RWPE1 (cell line): Measurements from ENCODE around the gene KATNB1.
"Not testable (repeated sequence)": the region's sequence is repeated elsewhere in the genome, so short reads cannot be mapped to it uniquely, and the experiment has no call there.

Experiments used
- CTCF ChIA-PET: fragments of 350-600 bp; sonication (Branson Sonifier 250); formaldehyde crosslinking; extraction: SDS; loops from one replicate; lab custom pipeline; 2021; lab: Yijun Ruan, JAX
- POLR2A ChIA-PET: fragments of 400-600 bp; formaldehyde crosslinking; extraction: SDS; loops from one replicate; lab custom pipeline; 2020; ENCODE audit warnings: antibody characterized with exemption; ENCODE audit not compliant: low non-redundant PET; lab: Yijun Ruan, JAX
- DNase-seq: peaks from one replicate; pipeline ENCODE4 v3.0.0; 2012; ENCODE audit warnings: low spot score
- H3K27ac ChIP-seq: fragments of 450-650 bp; 2 replicates; pipeline ENCODE4 v1.5.1; 2017
- CTCF ChIP-seq: fragments of 450-650 bp; conservative IDR thresholded peaks from 2 replicates; pipeline ENCODE4 v1.5.1; 2017; ENCODE audit warnings: low read depth, mild to moderate bottlenecking

Gene KATNB1

GRCh38 chr16:57788951-57789350 lies 53.4 kb downstream of the KATNB1 start:
- peak overlapping the region; percentile 35 for H3K27ac ChIP-seq
- CTCF ChIA-PET: no interaction called here
- no peak for DNase-seq
- POLR2A ChIA-PET: interaction anchor here (0.6 kb wide), 1 partner anchor 108 kb away, joined by 3 read pairs; no protein-coding TSS in a partner anchor
- TF ChIP-seq CTCF: no peak

- ChIA-PET POLR2A (no interaction called here), CTCF (interaction anchor here (0.6 kb wide), 1 partner anchor 72 kb away, joined by 3 read pairs; no protein-coding TSS in a partner anchor)
- TF ChIP-seq CTCF: no peak
- peak overlapping the region; percentile 25 for H3K27ac ChIP-seq
- DNase-seq: no peak
Observed at GRCh38 chr16:57791195-57791892, 55.8 kb downstream of the KATNB1 start.

- no peak for DNase-seq
- no peak for TF ChIP-seq CTCF
- ChIA-PET POLR2A (no interaction called here), CTCF (interaction anchor here (0.6 to 0.7 kb wide), 2 partner anchors 22 to 219 kb away, joined by 3 read pairs; no protein-coding TSS in a partner anchor)
- H3K27ac ChIP-seq: no peak overlapping the region
Observed at GRCh38 chr16:57791893-57792461, 56.4 kb downstream of the KATNB1 start.

GRCh38 chr16:57794849-57795430 lies 59.4 kb downstream of the KATNB1 start:
- ChIA-PET CTCF (interaction anchor here (0.6 to 1.7 kb wide), 7 partner anchors 10 to 234 kb away, joined by 3 to 11 read pairs (median 3); no protein-coding TSS in a partner anchor), POLR2A (no interaction called here)
- H3K27ac ChIP-seq: peak overlapping the region; percentile 90
- no peak for DNase-seq
- no peak for TF ChIP-seq CTCF

GRCh38 chr16:57795431-57795878 lies 59.9 kb downstream of the KATNB1 start:
- peak; percentile 55 for DNase-seq
- peak; percentile 56 for TF ChIP-seq CTCF
- ChIA-PET CTCF (interaction anchor here (0.6 to 1.7 kb wide), 7 partner anchors 15 to 233 kb away, joined by 3 to 11 read pairs (median 3); no protein-coding TSS in a partner anchor), POLR2A (no interaction called here)
- H3K27ac ChIP-seq: peak overlapping the region; percentile 90

GRCh38 chr16:57796014-57796413 lies 60.4 kb downstream of the KATNB1 start:
- DNase-seq, POLR2A ChIA-PET: not testable (repeated sequence)
- CTCF ChIA-PET: interaction anchor here (0.6 to 1.1 kb wide), 2 partner anchors 61 to 67 kb away, joined by 6 to 11 read pairs; no protein-coding TSS in a partner anchor
- peak overlapping the region; percentile 90 for H3K27ac ChIP-seq
